Tibial artery (tissue), 4 donors: Measurements from ENCODE around the gene ATP13A3.
"Not testable (repeated sequence)": the region's sequence is repeated elsewhere in the genome, so short reads cannot be mapped to it uniquely, and the experiment has no call there.

Source experiments
- DNase-seq, 2 donors: peaks; one replicate each; pipeline ENCODE4 v3.0.0-alpha.2; 2019
- H3K27ac ChIP-seq, 2 donors: fragments of 200-600 bp; sonication (generic) in 1 of 2; 1 replicate in 1 of 2; 2 replicates in 1 of 2; pipeline ENCODE4 v1.5.1; 2018 to 2019; ENCODE audit warnings: mild to moderate bottlenecking in 1 of 2
- H3K27me3 ChIP-seq, 2 donors: fragments of 200-600 bp; sonication (generic) in 1 of 2; one replicate each; pipeline versions ENCODE4 v1.5.1 to v1.6.0; 2016 to 2019
- H3K36me3 ChIP-seq, 3 donors: fragments of 200-600 bp; sonication (generic) in 2 of 3; one replicate each; pipeline ENCODE4 v1.5.1; 2016 to 2019; ENCODE audit warnings: mild to moderate bottlenecking in 2 of 3
- H3K4me1 ChIP-seq, 4 donors: fragments of 200-600 bp; sonication (generic) in 2 of 4; 1 replicate in 3 of 4; 2 replicates in 1 of 4; pipeline ENCODE4 v1.5.1; 2016 to 2019
- H3K4me3 ChIP-seq, 2 donors: fragments of 200-600 bp; sonication (generic) in 1 of 2; 1 replicate in 1 of 2; 2 replicates in 1 of 2; pipeline ENCODE4 v1.5.1; 2018 to 2019; ENCODE audit warnings: mild to moderate bottlenecking in 2 of 2
- H3K9me3 ChIP-seq, 3 donors: fragments of 200-600 bp; sonication (generic) in 1 of 3; one replicate each; pipeline ENCODE4 v1.5.1; 2016 to 2019
- CTCF ChIP-seq, 2 experiments: fragments of 200-600 bp in 1 of 2; fragments of 450-650 bp in 1 of 2; IDR thresholded peaks; one replicate each; pipeline ENCODE4 v1.5.1; 2017 to 2019; ENCODE audit warnings: antibody characterized with exemption in 2 of 2, mild to moderate bottlenecking in 1 of 2, moderate library complexity in 1 of 2
- intact Hi-C: fragments of 100-400 bp; cut with DNase I; formaldehyde crosslinking; loops from one replicate; pipeline ENCODE4 v1.15.0; 2023; ENCODE audit warnings: low total_unique reads

ATP13A3 gene

GRCh38 chr3:194496217-194496919 lies 9.6 kb upstream of the ATP13A3 start:
- TF ChIP-seq CTCF (IDR thresholded peaks at IDR 0.05) = no peak
- Histone ChIP-seq H3K9me3 (no peaks in the 10 kb centered on the region), H3K36me3 (no peaks in the 10 kb centered on the region), H3K27ac (no peak overlapping the region), H3K4me3 (no peak overlapping the region), H3K4me1 (peaks cover 0 to 32% (median 8%) of the 10 kb centered on the region in 4 donors), H3K27me3 (no peaks in the 10 kb centered on the region)
- DNase-seq = no peak
- intact Hi-C loops = no loop called here

GRCh38 chr3:194494951-194495374 lies 8.2 kb upstream of the ATP13A3 start:
- TF ChIP-seq CTCF (IDR thresholded peaks at IDR 0.05) = no peak
- H3K36me3 ChIP-seq = no peaks in the 10 kb centered on the region
- H3K27ac ChIP-seq = peak overlapping the region; percentile 55 to 56
- H3K4me3 ChIP-seq = no peak overlapping the region
- intact Hi-C loops = loop anchor here (5.0 kb wide), 1 partner anchor 363 kb away; no protein-coding TSS in a partner anchor
- H3K27me3 ChIP-seq = no peaks in the 10 kb centered on the region
- no peak for DNase-seq
- peaks cover 0 to 38% (median 11%) of the 10 kb centered on the region in 4 donors for H3K4me1 ChIP-seq
- H3K9me3 ChIP-seq = no peaks in the 10 kb centered on the region

DNA sequence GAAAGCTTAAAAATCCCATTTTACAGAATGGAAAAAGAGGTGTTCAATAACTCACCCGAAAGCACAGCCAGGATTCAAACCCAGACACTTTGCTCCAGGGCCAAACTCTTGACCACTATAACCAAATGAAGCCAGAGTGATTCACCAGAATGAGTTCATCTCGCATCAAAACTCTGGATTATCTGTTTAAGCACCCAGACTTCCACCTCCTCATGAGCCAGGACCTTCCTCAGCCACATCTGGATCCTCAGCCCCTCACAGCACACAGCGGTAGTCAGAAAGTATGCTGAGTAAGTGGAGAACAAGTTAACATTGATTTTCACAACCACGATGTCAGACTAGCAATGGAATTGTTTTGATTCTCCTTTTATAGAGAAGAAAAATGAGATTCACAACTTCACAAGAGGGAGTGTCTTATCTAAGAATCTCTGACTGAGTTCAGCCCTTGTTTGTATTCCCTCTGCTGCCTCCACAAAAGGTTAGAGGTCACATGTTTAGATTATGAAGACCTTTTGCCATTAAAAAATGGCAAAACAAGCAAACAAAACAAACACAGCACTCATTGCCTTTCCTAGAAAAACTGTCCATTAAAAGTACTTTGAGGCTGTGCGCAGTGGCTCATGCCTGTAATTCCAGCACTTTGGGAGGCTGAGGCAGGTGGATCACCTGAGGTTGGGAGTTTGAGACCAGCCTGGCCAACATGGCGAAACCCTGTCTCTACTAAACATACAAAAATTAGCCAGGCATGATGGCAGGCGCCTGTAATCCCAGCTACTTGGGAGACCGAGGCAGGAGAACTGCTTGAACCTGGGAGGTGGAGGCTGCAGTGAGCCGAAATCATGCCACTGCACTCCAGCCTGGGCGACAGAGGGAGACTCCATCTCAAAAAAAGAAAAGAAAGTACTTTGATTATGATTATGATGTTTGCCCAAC lies 7.5 kb upstream of the ATP13A3 start:
- Histone ChIP-seq H3K4me3 (peak overlapping the region in 1 of 2 donors; percentile 27), H3K4me1 (peaks cover 0 to 45% (median 18%) of the 10 kb centered on the region in 4 donors), H3K27ac (peak overlapping the region; percentile 55 to 56)
- not testable (repeated sequence) for H3K36me3 ChIP-seq, H3K9me3 ChIP-seq, H3K27me3 ChIP-seq, DNase-seq
- intact Hi-C loops = loop anchor here (5.0 kb wide), 1 partner anchor 362 kb away; no protein-coding TSS in a partner anchor

DNA sequence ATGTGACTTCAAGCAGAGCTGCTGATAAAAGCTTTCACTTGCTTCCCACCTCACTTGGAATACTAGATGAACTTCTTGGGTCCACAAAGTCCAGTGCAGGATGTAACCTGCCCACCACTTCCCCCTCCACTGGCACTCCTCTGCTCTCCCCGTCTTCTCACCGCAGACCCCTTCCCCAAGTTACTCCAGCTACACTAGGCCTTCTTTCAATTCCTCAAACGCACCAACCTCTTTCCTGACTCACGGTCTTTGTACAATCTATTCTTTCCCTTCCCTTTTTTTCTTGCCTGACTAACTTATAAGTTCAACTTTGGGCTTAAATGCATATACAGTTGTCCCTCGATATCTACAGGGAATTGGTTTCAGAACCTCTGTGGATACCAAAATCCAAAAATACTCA lies 5.2 kb upstream of the ATP13A3 start:
- H3K9me3 ChIP-seq = no peaks in the 10 kb centered on the region
- no peak for TF ChIP-seq CTCF (IDR thresholded peaks at IDR 0.05)
- H3K27me3 ChIP-seq = no peaks in the 10 kb centered on the region
- H3K27ac ChIP-seq = peak overlapping the region in 1 of 2 donors; percentile 56
- no peaks in the 10 kb centered on the region for H3K36me3 ChIP-seq
- peaks cover 0 to 55% (median 28%) of the 10 kb centered on the region in 4 donors for H3K4me1 ChIP-seq
- intact Hi-C loops = loop anchor here (5.0 kb wide), 1 partner anchor 360 kb away; no protein-coding TSS in a partner anchor
- H3K4me3 ChIP-seq = no peak overlapping the region
- DNase-seq = no peak

DNA sequence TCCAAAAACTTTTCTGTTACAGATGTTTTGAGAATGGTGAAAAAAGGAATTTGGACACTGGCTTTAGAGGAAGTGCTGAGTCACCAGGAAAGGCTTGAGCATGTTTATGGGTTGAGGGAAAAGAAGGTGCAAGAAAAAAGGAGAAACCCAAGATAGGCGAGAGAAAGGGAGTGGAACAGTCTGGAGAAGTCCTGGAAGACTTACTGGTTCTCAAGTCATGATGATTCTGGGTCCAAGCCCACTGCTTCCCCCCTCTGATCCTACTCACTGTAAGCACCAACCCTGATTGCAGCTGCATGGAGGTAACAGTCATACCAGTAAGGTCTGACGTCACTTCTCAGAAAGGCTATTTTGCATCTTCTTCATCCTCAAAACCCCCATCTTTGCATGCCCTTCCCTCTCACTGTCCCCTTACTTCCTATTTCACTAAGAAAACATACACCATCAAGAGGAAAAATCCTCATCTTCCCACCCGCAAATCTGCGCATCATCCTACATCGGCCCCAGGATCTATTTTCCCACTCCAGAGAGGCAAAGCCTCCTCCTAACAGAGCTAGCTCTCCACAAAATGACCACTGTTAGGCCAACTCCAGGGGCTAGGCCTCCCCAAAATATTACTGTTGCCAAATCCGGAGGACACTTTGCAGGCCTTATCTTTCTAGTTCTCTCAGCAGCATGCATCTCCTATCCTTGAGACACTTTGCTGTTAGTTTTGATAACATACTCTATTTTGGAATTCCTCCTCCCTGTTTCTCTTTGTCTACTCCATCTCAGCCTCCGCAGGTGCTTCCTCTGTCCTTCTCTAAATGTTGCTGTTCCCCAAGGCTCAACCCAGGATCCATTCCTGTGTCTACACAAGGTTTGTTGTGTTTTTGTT lies 3.2 kb upstream of the ATP13A3 start:
- intact Hi-C loops = loop anchor here (5.0 kb wide), 1 partner anchor 358 kb away; no protein-coding TSS in a partner anchor
- Histone ChIP-seq H3K27me3 (no peaks in the 10 kb centered on the region), H3K4me3 (no peak overlapping the region), H3K36me3 (no peaks in the 10 kb centered on the region), H3K4me1 (peaks cover 0 to 59% (median 33%) of the 10 kb centered on the region in 4 donors), H3K9me3 (no peaks in the 10 kb centered on the region), H3K27ac (peak overlapping the region; percentile 95 to 96)
- no peak for TF ChIP-seq CTCF (IDR thresholded peaks at IDR 0.05)
- no peak for DNase-seq
